HEK293 (cell line): ENCODE measurements around the gene OR2T11.
"Not testable (repeated sequence)": the region's sequence is repeated elsewhere in the genome, so short reads cannot be mapped to it uniquely, and the experiment has no call there.

ENCODE experiments used
- CTCF ChIA-PET: fragments of 350-600 bp; formaldehyde crosslinking; extraction: SDS; loops from one replicate; lab custom pipeline; 2021; ENCODE audit warnings: antibody characterized with exemption; lab: Yijun Ruan, JAX
- POLR2A ChIA-PET: fragments of 300-600 bp; formaldehyde crosslinking; extraction: SDS; loops from one replicate; lab custom pipeline; 2020; ENCODE audit warnings: antibody characterized with exemption, inconsistent platforms; lab: Yijun Ruan, JAX
- H3K27ac ChIP-seq: fragments of 200-500 bp; sonication (Bioruptor generic); 2 replicates; pipeline ENCODE4 v1.5.1; 2014; ENCODE audit warnings: low read depth, low read length, control low read depth, inconsistent platforms; ENCODE audit errors: extremely low read depth
- H3K36me3 ChIP-seq, 2 experiments: fragments of 200-500 bp in 1 of 2; sonication (Bioruptor generic) in 1 of 2; 1 replicate in 1 of 2; 2 replicates in 1 of 2; pipeline ENCODE4 v1.5.1; 2014 to 2017; ENCODE audit warnings: inconsistent platforms in 2 of 2, low read length in 2 of 2; ENCODE audit not compliant: control insufficient read depth in 2 of 2, insufficient read depth in 1 of 2
- H3K4me1 ChIP-seq: fragments of 200-500 bp; sonication (Bioruptor generic); 2 replicates; pipeline ENCODE4 v1.5.1; 2014; ENCODE audit warnings: mild to moderate bottlenecking, low read length, inconsistent platforms; ENCODE audit not compliant: control insufficient read depth, insufficient read depth
- H3K4me3 ChIP-seq: 2 replicates; pipeline ENCODE4 v1.5.1; 2011; ENCODE audit warnings: low read depth, mild to moderate bottlenecking, control low read depth, low read length, moderate library complexity
- H3K9me3 ChIP-seq: fragments of 200-500 bp; sonication (Bioruptor generic); 2 replicates; pipeline ENCODE4 v1.5.1; 2014; ENCODE audit warnings: low read depth, low read length, inconsistent platforms; ENCODE audit not compliant: control insufficient read depth, insufficient read depth
- GLIS2 ChIP-seq: fragments of 450-650 bp; formaldehyde crosslinking; IDR thresholded peaks from 2 replicates; pipeline ENCODE4 v1.5.1; 2016; ENCODE audit warnings: missing biosample characterization, missing genetic modification characterization
- INSM2 ChIP-seq: fragments of 450-650 bp; formaldehyde crosslinking; IDR thresholded peaks from 2 replicates; pipeline ENCODE4 v1.5.1; 2016; ENCODE audit warnings: missing biosample characterization, missing genetic modification characterization
- MEIS1 ChIP-seq: sonication (generic); formaldehyde crosslinking; IDR thresholded peaks from 2 replicates; pipeline ENCODE4 v1.8.1; 2022; ENCODE audit warnings: missing genetic modification reagents, mild to moderate bottlenecking, borderline replicate concordance
- PRDM4 ChIP-seq: fragments of 450-650 bp; formaldehyde crosslinking; IDR thresholded peaks from 2 replicates; pipeline ENCODE4 v1.5.1; 2017; ENCODE audit warnings: missing biosample characterization, missing genetic modification characterization
- YY1 ChIP-seq: fragments of 450-650 bp; formaldehyde crosslinking; IDR thresholded peaks from 2 replicates; pipeline ENCODE4 v1.5.1; 2018; ENCODE audit warnings: missing biosample characterization, missing genetic modification characterization
- ZNF146 ChIP-seq: fragments of 450-650 bp; formaldehyde crosslinking; IDR thresholded peaks from 2 replicates; pipeline ENCODE4 v1.5.1; 2016; ENCODE audit warnings: missing biosample characterization, missing genetic modification characterization
- ZNF169 ChIP-seq: fragments of 450-650 bp; formaldehyde crosslinking; IDR thresholded peaks from 2 replicates; pipeline ENCODE4 v1.5.1; 2016; ENCODE audit warnings: missing biosample characterization, missing genetic modification characterization
- ZNF274 ChIP-seq, 2 experiments: fragments of 200-500 bp in 1 of 2; fragments of 450-650 bp in 1 of 2; sonication (Bioruptor generic) in 1 of 2; formaldehyde crosslinking in 1 of 2; IDR thresholded peaks; 2 replicates each; pipeline versions ENCODE4 v1.5.1 to v1.6.1; 2014 to 2016; ENCODE audit warnings: borderline replicate concordance in 1 of 2, inconsistent platforms in 1 of 2, low read length in 1 of 2, missing biosample characterization in 1 of 2, missing genetic modification characterization in 1 of 2
- ZNF311 ChIP-seq: fragments of 450-650 bp; formaldehyde crosslinking; IDR thresholded peaks from 2 replicates; pipeline ENCODE4 v1.5.1; 2017; ENCODE audit warnings: missing biosample characterization, missing genetic modification characterization, borderline replicate concordance
- ZNF394 ChIP-seq: fragments of 450-650 bp; formaldehyde crosslinking; IDR thresholded peaks from 2 replicates; pipeline ENCODE4 v1.5.1; 2016; ENCODE audit warnings: missing biosample characterization, missing genetic modification characterization, mild to moderate bottlenecking, moderate library complexity, borderline replicate concordance
- ZNF473 ChIP-seq: fragments of 450-650 bp; formaldehyde crosslinking; IDR thresholded peaks from 2 replicates; pipeline ENCODE4 v1.5.1; 2017; ENCODE audit warnings: missing biosample characterization, missing genetic modification characterization
- ZNF544 ChIP-seq: fragments of 450-650 bp; formaldehyde crosslinking; IDR thresholded peaks from 2 replicates; pipeline ENCODE4 v1.5.0; 2017; ENCODE audit warnings: missing biosample characterization, missing genetic modification characterization
- ZNF623 ChIP-seq: fragments of 450-650 bp; formaldehyde crosslinking; IDR thresholded peaks from 2 replicates; pipeline ENCODE4 v1.5.1; 2016; ENCODE audit warnings: missing biosample characterization, missing genetic modification characterization
- ZNF664 ChIP-seq: fragments of 450-650 bp; formaldehyde crosslinking; IDR thresholded peaks from 2 replicates; pipeline ENCODE4 v1.5.1; 2016; ENCODE audit warnings: missing biosample characterization, missing genetic modification characterization
- ZNF792 ChIP-seq: fragments of 450-650 bp; formaldehyde crosslinking; IDR thresholded peaks from 2 replicates; pipeline ENCODE4 v1.5.1; 2016; ENCODE audit warnings: missing biosample characterization, missing genetic modification characterization
- TF ChIP-seq, protein P1 (sequence below): fragments of 450-650 bp; formaldehyde crosslinking; IDR thresholded peaks from 2 replicates; pipeline ENCODE4 v1.5.1; 2017; ENCODE audit warnings: missing biosample characterization, missing genetic modification characterization
- TF ChIP-seq, protein P2 (sequence below): fragments of 450-650 bp; formaldehyde crosslinking; IDR thresholded peaks from 2 replicates; pipeline ENCODE4 v1.5.1; 2016; ENCODE audit warnings: missing biosample characterization, missing genetic modification characterization

Gene OR2T11

GRCh38 chr1:248636612-248637011, 1.7 kb upstream of the OR2T11 start:
- H3K4me3 ChIP-seq, CTCF ChIA-PET, H3K4me1 ChIP-seq, POLR2A ChIA-PET, H3K9me3 ChIP-seq, H3K36me3 ChIP-seq, H3K27ac ChIP-seq: not testable (repeated sequence)

GRCh38 chr1:248631354-248632008, 3.4 kb downstream of the OR2T11 start:
- CTCF ChIA-PET, result no interaction called here
- H3K4me3 ChIP-seq, result no peak overlapping the region
- H3K27ac ChIP-seq, result no peak overlapping the region
- no peaks in the 10 kb centered on the region for H3K4me1 ChIP-seq
- TF ChIP-seq ZNF792, result no peak
- no peak for TF ChIP-seq ZNF664 (tag by site-specific recombination)
- no peak for TF ChIP-seq ZNF623 (tag by site-specific recombination)
- TF ChIP-seq YY1 (tag by site-specific recombination), result no peak
- no peak for TF ChIP-seq ZNF394 (tag by site-specific recombination)
- no peak for TF ChIP-seq MEIS1 (CRISPR knock-in tag)
- TF ChIP-seq ZNF311, result no peak
- TF ChIP-seq PRDM4 (tag by site-specific recombination), result no peak
- TF ChIP-seq INSM2 (tag by site-specific recombination), result no peak
- POLR2A ChIA-PET, result no interaction called here
- no peaks in the 10 kb centered on the region for H3K9me3 ChIP-seq
- H3K36me3 ChIP-seq, result no peaks in the 10 kb centered on the region

DNA sequence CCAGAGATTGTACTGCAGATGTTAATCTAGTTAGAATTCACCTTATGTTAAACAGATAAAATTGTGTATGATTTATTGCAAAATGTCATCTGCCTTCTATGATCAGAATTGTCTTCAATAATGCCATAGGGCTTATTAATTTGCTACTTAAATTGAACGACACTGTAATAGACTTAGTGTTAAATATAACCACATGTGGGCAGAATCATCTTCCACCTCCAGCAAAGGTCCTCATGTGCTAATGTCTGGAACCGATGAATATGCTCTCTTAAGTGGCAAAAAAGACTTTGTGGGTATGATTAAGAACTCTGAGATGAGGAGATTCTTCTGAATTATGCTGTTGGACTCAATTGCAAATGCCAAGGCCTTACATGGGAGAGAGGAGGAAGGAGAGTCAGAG, 4.3 kb downstream of the OR2T11 start:
- no peaks in the 10 kb centered on the region for H3K9me3 ChIP-seq
- no peaks in the 10 kb centered on the region for H3K36me3 ChIP-seq
- CTCF ChIA-PET, result no interaction called here
- no peak overlapping the region for H3K4me3 ChIP-seq
- no peaks in the 10 kb centered on the region for H3K4me1 ChIP-seq
- POLR2A ChIA-PET, result no interaction called here
- no peak overlapping the region for H3K27ac ChIP-seq
- TF ChIP-seq ZNF274 (IDR thresholded peaks at IDR 0.05; ENCODE audit: low read length) (no peak), ZNF274 (tag by site-specific recombination; IDR thresholded peaks at IDR 0.05; ENCODE audit: borderline replicate concordance) (no peak)

GRCh38 chr1:248627971-248628844, 6.7 kb downstream of the OR2T11 start:
- CTCF ChIA-PET, result no interaction called here
- TF ChIP-seq ZNF146 (tag by site-specific recombination) (no peak), GLIS2 (no peak), ZNF473 (tag by site-specific recombination) (no peak), ZNF169 (tag by site-specific recombination) (no peak), ZNF544 (no peak), INSM2 (tag by site-specific recombination) (no peak)
- TF ChIP-seq, protein P1, sequence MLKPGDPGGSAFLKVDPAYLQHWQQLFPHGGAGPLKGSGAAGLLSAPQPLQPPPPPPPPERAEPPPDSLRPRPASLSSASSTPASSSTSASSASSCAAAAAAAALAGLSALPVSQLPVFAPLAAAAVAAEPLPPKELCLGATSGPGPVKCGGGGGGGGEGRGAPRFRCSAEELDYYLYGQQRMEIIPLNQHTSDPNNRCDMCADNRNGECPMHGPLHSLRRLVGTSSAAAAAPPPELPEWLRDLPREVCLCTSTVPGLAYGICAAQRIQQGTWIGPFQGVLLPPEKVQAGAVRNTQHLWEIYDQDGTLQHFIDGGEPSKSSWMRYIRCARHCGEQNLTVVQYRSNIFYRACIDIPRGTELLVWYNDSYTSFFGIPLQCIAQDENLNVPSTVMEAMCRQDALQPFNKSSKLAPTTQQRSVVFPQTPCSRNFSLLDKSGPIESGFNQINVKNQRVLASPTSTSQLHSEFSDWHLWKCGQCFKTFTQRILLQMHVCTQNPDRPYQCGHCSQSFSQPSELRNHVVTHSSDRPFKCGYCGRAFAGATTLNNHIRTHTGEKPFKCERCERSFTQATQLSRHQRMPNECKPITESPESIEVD (tag by site-specific recombination), result no peak
- TF ChIP-seq, protein P2, sequence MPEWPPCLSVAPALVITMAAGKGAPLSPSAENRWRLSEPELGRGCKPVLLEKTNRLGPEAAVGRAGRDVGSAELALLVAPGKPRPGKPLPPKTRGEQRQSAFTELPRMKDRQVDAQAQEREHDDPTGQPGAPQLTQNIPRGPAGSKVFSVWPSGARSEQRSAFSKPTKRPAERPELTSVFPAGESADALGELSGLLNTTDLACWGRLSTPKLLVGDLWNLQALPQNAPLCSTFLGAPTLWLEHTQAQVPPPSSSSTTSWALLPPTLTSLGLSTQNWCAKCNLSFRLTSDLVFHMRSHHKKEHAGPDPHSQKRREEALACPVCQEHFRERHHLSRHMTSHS (tag by site-specific recombination), result no peak

More at GRCh38 chr1:248627971-248628844, 6.7 kb downstream of the OR2T11 start:
- Histone ChIP-seq H3K4me1 (no peaks in the 10 kb centered on the region), H3K9me3 (no peaks in the 10 kb centered on the region), H3K36me3 (no peaks in the 10 kb centered on the region), H3K27ac (no peak overlapping the region), H3K4me3 (no peak overlapping the region)
- POLR2A ChIA-PET, result no interaction called here
